ENCODE results near the gene OR2A42. TPM values are rescaled to one million over a fixed set of nuclear protein-coding genes. Genes with fewer than 3 reads are reported as not detected.
"Not testable (repeated sequence)": the region's sequence is repeated elsewhere in the genome, so short reads cannot be mapped to it uniquely, and the experiment has no call there.

The OR2A42 gene
- total and polyA plus RNA-seq, 2 donors (not counting 1 experiment from before 2014, with no cell fraction given) = 0.10 to 0.31 TPM

DNA sequence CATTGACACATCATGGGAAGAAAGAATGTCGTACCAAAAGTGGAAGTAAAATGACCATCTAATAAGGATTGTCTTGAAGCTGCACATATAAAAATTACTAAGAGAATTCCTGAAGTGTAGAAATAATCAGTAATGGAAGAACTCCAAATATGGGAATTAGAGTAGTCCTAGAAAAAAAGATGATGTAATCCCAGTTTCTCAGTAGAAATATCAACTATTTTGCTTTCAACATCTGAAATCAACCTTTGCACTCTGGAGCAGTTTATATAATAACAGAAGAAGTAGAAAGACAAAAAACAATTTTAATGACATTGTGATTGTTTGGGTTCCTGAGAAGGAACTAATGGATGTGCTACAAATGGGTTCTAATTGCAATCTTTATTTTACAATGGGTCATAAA, 6.4 kb downstream of the OR2A42 start:
- H3K4me3 Mint-ChIP-seq, H3K27ac Mint-ChIP-seq: not testable (repeated sequence)

GRCh38 chr7:144231027-144231426, 8.4 kb downstream of the OR2A42 start:
- H3K27ac Mint-ChIP-seq; H3K27ac ChIP-seq (ENCODE audit: low read length in 2 of 2); H3K4me2 ChIP-seq (replicated peaks; ENCODE audit: low read depth, low read length, poor library complexity, severe bottlenecking); CTCF ChIA-PET; H3K9me3 ChIP-seq (ENCODE audit: control extremely low read depth in 1 of 3, control insufficient read depth in 2 of 3, insufficient read depth in 1 of 3, low read length in 2 of 3); H3K4me1 ChIP-seq (ENCODE audit: control insufficient read depth in 2 of 2, insufficient read depth in 2 of 2, low read length in 2 of 2); POLR2A ChIA-PET; H3K4me3 ChIP-seq (ENCODE audit: control extremely low read depth in 1 of 5, extremely low read depth in 1 of 5, insufficient read depth in 1 of 5, low read depth in 2 of 5, low read length in 4 of 5); H4K20me1 ChIP-seq (ENCODE audit: control insufficient read depth, insufficient read depth, low read length, poor library complexity, severe bottlenecking); ATAC-seq (ENCODE audit: low read depth); H3K9me3 Mint-ChIP-seq (ENCODE audit: insufficient read depth); H3K9ac ChIP-seq (ENCODE audit: low read length); H2AFZ ChIP-seq (ENCODE audit: insufficient read depth, low read depth, low read length, poor library complexity, severe bottlenecking); H3K79me2 ChIP-seq (ENCODE audit: control insufficient read depth, insufficient read depth, low read length); H3K27me3 Mint-ChIP-seq; H3K36me3 ChIP-seq (replicated peaks in 1 of 2; ENCODE audit: control extremely low read depth in 1 of 2, control insufficient read depth in 1 of 2, extremely low read depth in 1 of 2, insufficient read depth in 2 of 2, low read length in 1 of 2); intact Hi-C loops (cut with micrococcal nuclease); DNase-seq; H3K4me1 Mint-ChIP-seq; H3K27me3 ChIP-seq (replicated peaks in 1 of 4; ENCODE audit: control extremely low read depth in 1 of 4, control insufficient read depth in 3 of 4, insufficient read depth in 4 of 4, low read length in 3 of 4); H3K4me3 Mint-ChIP-seq: not testable (repeated sequence)
- WGBS (ENCODE audit: insufficient coverage) = no CpG with 5 or more reads among the region's 2 CpGs

More for the DNA sequence above, 6.4 kb downstream of the OR2A42 start:
- H3K4me1 ChIP-seq (ENCODE audit: control insufficient read depth in 2 of 2, insufficient read depth in 2 of 2, low read length in 2 of 2); H3K9ac ChIP-seq (ENCODE audit: low read length); DNase-seq; H3K27ac ChIP-seq (ENCODE audit: low read length in 2 of 2); POLR2A ChIA-PET; H3K79me2 ChIP-seq (ENCODE audit: control insufficient read depth, insufficient read depth, low read length); H3K4me1 Mint-ChIP-seq; H4K20me1 ChIP-seq (ENCODE audit: control insufficient read depth, insufficient read depth, low read length, poor library complexity, severe bottlenecking); H3K9me3 ChIP-seq (ENCODE audit: control extremely low read depth in 1 of 3, control insufficient read depth in 2 of 3, insufficient read depth in 1 of 3, low read length in 2 of 3); H3K36me3 ChIP-seq (replicated peaks in 1 of 2; ENCODE audit: control extremely low read depth in 1 of 2, control insufficient read depth in 1 of 2, extremely low read depth in 1 of 2, insufficient read depth in 2 of 2, low read length in 1 of 2); H3K9me3 Mint-ChIP-seq (ENCODE audit: insufficient read depth); H3K27me3 ChIP-seq (replicated peaks in 1 of 4; ENCODE audit: control extremely low read depth in 1 of 4, control insufficient read depth in 3 of 4, insufficient read depth in 4 of 4, low read length in 3 of 4); intact Hi-C loops (cut with micrococcal nuclease); ATAC-seq (ENCODE audit: low read depth); H3K27me3 Mint-ChIP-seq; H3K4me3 ChIP-seq (ENCODE audit: control extremely low read depth in 1 of 5, extremely low read depth in 1 of 5, insufficient read depth in 1 of 5, low read depth in 2 of 5, low read length in 4 of 5); CTCF ChIA-PET; H2AFZ ChIP-seq (ENCODE audit: insufficient read depth, low read depth, low read length, poor library complexity, severe bottlenecking); H3K4me2 ChIP-seq (replicated peaks; ENCODE audit: low read depth, low read length, poor library complexity, severe bottlenecking): not testable (repeated sequence)
- no CpG with 5 or more reads among the region's 1 CpG for WGBS (ENCODE audit: insufficient coverage)

- H3K4me3 Mint-ChIP-seq; H3K36me3 ChIP-seq (replicated peaks in 1 of 2; ENCODE audit: control extremely low read depth in 1 of 2, control insufficient read depth in 1 of 2, extremely low read depth in 1 of 2, insufficient read depth in 2 of 2, low read length in 1 of 2); H3K4me1 ChIP-seq (ENCODE audit: control insufficient read depth in 2 of 2, insufficient read depth in 2 of 2, low read length in 2 of 2); H3K9me3 Mint-ChIP-seq (ENCODE audit: insufficient read depth); intact Hi-C loops (cut with micrococcal nuclease); H3K27me3 ChIP-seq (replicated peaks in 1 of 4; ENCODE audit: control extremely low read depth in 1 of 4, control insufficient read depth in 3 of 4, insufficient read depth in 4 of 4, low read length in 3 of 4); H3K4me3 ChIP-seq (ENCODE audit: control extremely low read depth in 1 of 5, extremely low read depth in 1 of 5, insufficient read depth in 1 of 5, low read depth in 2 of 5, low read length in 4 of 5); H3K27ac Mint-ChIP-seq; H3K4me2 ChIP-seq (replicated peaks; ENCODE audit: low read depth, low read length, poor library complexity, severe bottlenecking); H2AFZ ChIP-seq (ENCODE audit: insufficient read depth, low read depth, low read length, poor library complexity, severe bottlenecking); POLR2A ChIA-PET; H3K9me3 ChIP-seq (ENCODE audit: control extremely low read depth in 1 of 3, control insufficient read depth in 2 of 3, insufficient read depth in 1 of 3, low read length in 2 of 3); H3K27me3 Mint-ChIP-seq; H3K9ac ChIP-seq (ENCODE audit: low read length); H3K79me2 ChIP-seq (ENCODE audit: control insufficient read depth, insufficient read depth, low read length); DNase-seq; H3K4me1 Mint-ChIP-seq; ATAC-seq (ENCODE audit: low read depth); H4K20me1 ChIP-seq (ENCODE audit: control insufficient read depth, insufficient read depth, low read length, poor library complexity, severe bottlenecking); H3K27ac ChIP-seq (ENCODE audit: low read length in 2 of 2); CTCF ChIA-PET: not testable (repeated sequence)
- WGBS (ENCODE audit: insufficient coverage) = no CpG with 5 or more reads among the region's 3 CpGs
Measured at GRCh38 chr7:144228810-144229209, 10.6 kb downstream of the OR2A42 start.

DNA sequence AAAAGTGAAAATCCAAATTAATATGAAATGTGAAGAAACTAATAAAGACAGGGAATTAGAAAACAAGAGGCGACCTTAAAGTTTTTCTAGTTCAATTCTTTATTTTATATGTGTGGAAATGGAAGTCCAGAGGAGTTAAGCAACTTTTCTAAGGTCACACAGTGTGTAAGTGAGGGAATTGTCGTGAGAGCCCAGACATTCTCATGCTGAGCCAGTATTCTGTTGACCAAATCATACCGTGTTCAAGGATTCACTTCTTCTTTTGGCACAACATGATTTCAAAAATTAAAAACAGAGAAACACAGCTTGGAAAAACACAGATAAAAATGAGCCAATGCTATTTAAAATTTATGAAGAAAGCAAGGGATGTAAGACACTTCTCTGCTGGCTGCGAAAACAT, 12.5 kb downstream of the OR2A42 start:
- DNase-seq; H3K9me3 ChIP-seq (ENCODE audit: control extremely low read depth in 1 of 3, control insufficient read depth in 2 of 3, insufficient read depth in 1 of 3, low read length in 2 of 3); H2AFZ ChIP-seq (ENCODE audit: insufficient read depth, low read depth, low read length, poor library complexity, severe bottlenecking); intact Hi-C loops (cut with micrococcal nuclease); H3K4me1 ChIP-seq (ENCODE audit: control insufficient read depth in 2 of 2, insufficient read depth in 2 of 2, low read length in 2 of 2); POLR2A ChIA-PET; H3K4me1 Mint-ChIP-seq; H3K79me2 ChIP-seq (ENCODE audit: control insufficient read depth, insufficient read depth, low read length); H3K27ac Mint-ChIP-seq; ATAC-seq (ENCODE audit: low read depth); H3K27me3 ChIP-seq (replicated peaks in 1 of 4; ENCODE audit: control extremely low read depth in 1 of 4, control insufficient read depth in 3 of 4, insufficient read depth in 4 of 4, low read length in 3 of 4); H3K4me3 Mint-ChIP-seq; H3K9ac ChIP-seq (ENCODE audit: low read length); H3K9me3 Mint-ChIP-seq (ENCODE audit: insufficient read depth); CTCF ChIA-PET; H3K4me2 ChIP-seq (replicated peaks; ENCODE audit: low read depth, low read length, poor library complexity, severe bottlenecking); H4K20me1 ChIP-seq (ENCODE audit: control insufficient read depth, insufficient read depth, low read length, poor library complexity, severe bottlenecking); H3K4me3 ChIP-seq (ENCODE audit: control extremely low read depth in 1 of 5, extremely low read depth in 1 of 5, insufficient read depth in 1 of 5, low read depth in 2 of 5, low read length in 4 of 5); H3K36me3 ChIP-seq (replicated peaks in 1 of 2; ENCODE audit: control extremely low read depth in 1 of 2, control insufficient read depth in 1 of 2, extremely low read depth in 1 of 2, insufficient read depth in 2 of 2, low read length in 1 of 2); H3K27me3 Mint-ChIP-seq; H3K27ac ChIP-seq (ENCODE audit: low read length in 2 of 2): not testable (repeated sequence)
- WGBS (ENCODE audit: insufficient coverage) = no CpG with 5 or more reads among the region's 4 CpGs
